ENCODE results near the gene DPH1.
"Not testable (repeated sequence)": the region's sequence is repeated elsewhere in the genome, so short reads cannot be mapped to it uniquely, and the experiment has no call there.

Gene DPH1

GRCh38 chr17:2002767-2003329 is 27.1 kb upstream of the DPH1 start:
- peaks cover 0 to 9% (median 0%) of the 10 kb centered on the region in 11 experiments; a peak in 3 of 22 replicates for H3K36me3 ChIP-seq
- H4K20me1 ChIP-seq, result peaks cover 0 to 8% (median 0%) of the 10 kb centered on the region in 11 experiments; a peak in 3 of 22 replicates
- H3K4me3 ChIP-seq, result no peak overlapping the region
- H3K9ac ChIP-seq, result peak overlapping the region in 6 of 11 experiments; percentile 5 to 64 (median 42); a peak in 5 of 22 replicates
- no peak for TF ChIP-seq Cebpa-rat (IDR thresholded peaks at IDR 0.05)
- peak overlapping the region in 7 of 11 experiments; percentile 41 to 63 (median 46); a peak in 15 of 22 replicates for H3K27ac ChIP-seq
- H3K4me2 ChIP-seq, result peak overlapping the region; percentile 26 to 64 (median 59); a peak in 21 of 22 replicates
- H3K4me1 ChIP-seq, result peaks cover 36 to 54% (median 48%) of the 10 kb centered on the region in 10 experiments
- no peaks in the 10 kb centered on the region for H3K9me3 ChIP-seq (replicated peaks in 1 of 11)
- H3K27me3 ChIP-seq, result peaks cover 0 to 6% (median 0%) of the 10 kb centered on the region in 11 experiments; a peak in 6 of 22 replicates

DNA sequence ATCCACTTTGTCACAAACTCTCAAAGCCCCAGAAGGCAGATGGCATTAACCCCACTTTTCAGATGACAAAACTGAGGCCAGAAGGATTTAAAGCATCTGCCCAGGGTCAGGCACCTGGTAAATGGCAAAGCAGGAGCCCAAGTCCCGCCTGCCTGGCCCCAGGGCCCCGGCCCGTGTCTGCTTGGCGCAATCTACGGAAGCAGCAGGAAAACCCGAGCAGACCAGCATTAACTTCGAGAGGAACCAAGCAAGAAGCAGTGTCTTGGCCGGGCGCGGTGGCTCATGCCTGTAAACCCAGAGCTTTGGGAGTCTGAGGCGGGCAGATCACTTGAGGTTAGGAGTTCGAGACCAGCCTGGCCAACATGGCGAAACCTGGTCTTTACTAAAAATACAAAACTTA is 26.4 kb upstream of the DPH1 start:
- peaks cover 0 to 8% (median 0%) of the 10 kb centered on the region in 11 experiments; a peak in 3 of 22 replicates for H4K20me1 ChIP-seq
- TF ChIP-seq Cebpa-rat (IDR thresholded peaks at IDR 0.05), result no peak
- H3K27me3 ChIP-seq, result no peaks in the 10 kb centered on the region
- H3K9ac ChIP-seq, result no peak overlapping the region
- no peaks in the 10 kb centered on the region for H3K9me3 ChIP-seq (replicated peaks in 1 of 11)
- no peak overlapping the region for H3K4me3 ChIP-seq
- H3K36me3 ChIP-seq, result peaks cover 0 to 9% (median 0%) of the 10 kb centered on the region in 11 experiments; a peak in 3 of 22 replicates
- H3K4me2 ChIP-seq, result no peak overlapping the region
- H3K27ac ChIP-seq, result no peak overlapping the region
- H3K4me1 ChIP-seq, result peaks cover 31 to 54% (median 46%) of the 10 kb centered on the region in 10 experiments

DNA sequence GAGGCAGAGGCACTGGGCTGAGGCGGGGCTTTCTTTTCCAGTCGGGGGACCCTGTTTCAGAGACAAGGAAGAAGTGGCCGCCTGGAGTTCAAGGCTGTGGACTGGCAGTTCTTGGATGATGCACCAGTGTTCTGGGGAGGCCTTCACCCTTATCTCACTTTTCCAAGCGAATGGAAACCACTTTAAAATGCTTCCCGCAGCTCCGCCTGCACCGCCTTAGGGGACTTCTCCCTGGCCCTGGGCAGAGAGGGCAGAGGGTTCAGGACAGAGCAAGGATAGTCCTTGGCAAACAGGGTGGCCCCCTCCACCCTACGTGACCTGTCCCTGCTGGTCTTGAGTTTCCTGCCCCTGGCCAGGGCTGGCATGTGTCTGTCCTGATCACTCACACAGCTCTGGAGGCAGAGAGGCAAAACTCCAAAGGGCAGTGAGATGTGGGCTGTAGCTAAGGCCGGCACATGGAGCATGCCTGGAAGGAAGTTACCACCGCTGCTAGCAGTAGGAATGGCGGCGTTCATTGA is 25.5 kb upstream of the DPH1 start:
- Histone ChIP-seq H3K27ac (peak overlapping the region in 3 of 11 experiments; percentile 2 to 35 (median 8); a peak in 1 of 22 replicates), H3K4me2 (no peak overlapping the region), H3K4me3 (no peak overlapping the region), H3K36me3 (peaks cover 0 to 9% (median 0%) of the 10 kb centered on the region in 11 experiments; a peak in 3 of 22 replicates), H3K9ac (no peak overlapping the region; a peak in 1 of 22 replicates), H3K4me1 (peaks cover 23 to 51% (median 43%) of the 10 kb centered on the region in 10 experiments), H3K27me3 (no peaks in the 10 kb centered on the region), H3K9me3 (replicated peaks in 1 of 11) (no peaks in the 10 kb centered on the region), H4K20me1 (peaks cover 0 to 7% (median 0%) of the 10 kb centered on the region in 11 experiments; a peak in 3 of 22 replicates)
- no peak for TF ChIP-seq Cebpa-rat (IDR thresholded peaks at IDR 0.05)

DNA sequence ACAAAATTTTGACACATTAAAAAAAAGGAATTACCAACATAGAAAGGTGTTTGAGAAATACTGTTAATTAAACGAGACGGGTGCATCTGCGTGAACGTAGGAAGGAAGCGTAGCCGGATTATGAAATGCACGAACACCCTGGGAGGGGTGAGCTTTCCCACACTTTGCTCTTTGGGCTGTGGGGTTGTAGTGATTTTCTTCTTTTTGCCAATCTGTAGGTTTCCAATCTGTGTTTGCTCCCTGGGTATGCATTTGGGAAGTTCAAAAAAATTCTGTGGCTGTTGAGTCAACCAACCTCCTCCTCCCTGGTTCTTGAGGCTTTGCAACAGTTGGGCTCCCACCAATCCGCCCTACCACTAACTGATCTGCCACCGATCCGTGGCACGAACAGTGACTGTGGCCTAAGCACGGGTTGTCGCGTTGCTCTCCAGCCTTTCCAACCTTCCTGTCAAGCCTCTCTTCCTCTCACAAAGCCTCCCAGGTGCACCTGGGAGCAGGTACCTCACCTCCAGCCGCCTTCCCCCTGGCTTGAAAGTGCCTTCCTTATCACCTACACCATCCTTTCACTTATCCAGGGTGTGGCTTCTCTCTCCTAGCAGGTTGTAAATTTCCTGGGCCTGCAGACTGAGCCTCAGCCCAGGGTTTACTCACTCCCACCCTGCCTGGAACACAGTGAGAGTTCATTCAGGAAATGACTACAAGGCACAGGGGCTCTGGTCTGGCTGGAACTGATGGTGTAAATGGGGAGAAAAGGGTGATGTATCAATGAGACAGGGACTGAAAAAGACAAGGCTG is 21.4 kb upstream of the DPH1 start:
- Histone ChIP-seq H3K4me2 (peak overlapping the region in 5 of 11 experiments; percentile 11 to 22 (median 15); a peak in 5 of 22 replicates), H3K27ac (no peak overlapping the region), H3K9ac (no peak overlapping the region), H4K20me1 (no peaks in the 10 kb centered on the region), H3K36me3 (peaks cover 0 to 9% (median 0%) of the 10 kb centered on the region in 11 experiments; a peak in 3 of 22 replicates), H3K27me3 (no peaks in the 10 kb centered on the region), H3K4me1 (peaks cover 20 to 47% (median 38%) of the 10 kb centered on the region in 10 experiments), H3K9me3 (replicated peaks in 1 of 11) (no peaks in the 10 kb centered on the region), H3K4me3 (no peak overlapping the region)
- no peak for TF ChIP-seq Cebpa-rat (IDR thresholded peaks at IDR 0.05)

- Histone ChIP-seq H3K4me2 (no peak overlapping the region), H4K20me1 (no peaks in the 10 kb centered on the region), H3K9ac (no peak overlapping the region), H3K4me3 (no peak overlapping the region), H3K4me1 (peaks cover 20 to 50% (median 41%) of the 10 kb centered on the region in 10 experiments), H3K9me3 (replicated peaks in 1 of 11) (peaks cover 0 to 5% (median 0%) of the 10 kb centered on the region in 11 experiments; a peak in 1 of 22 replicates), H3K27me3 (no peaks in the 10 kb centered on the region), H3K36me3 (peaks cover 0 to 14% (median 0%) of the 10 kb centered on the region in 11 experiments; a peak in 3 of 22 replicates), H3K27ac (no peak overlapping the region)
- TF ChIP-seq Cebpa-rat (IDR thresholded peaks at IDR 0.05), result no peak
Observed at GRCh38 chr17:2009737-2010136, 20.2 kb upstream of the DPH1 start.

DNA sequence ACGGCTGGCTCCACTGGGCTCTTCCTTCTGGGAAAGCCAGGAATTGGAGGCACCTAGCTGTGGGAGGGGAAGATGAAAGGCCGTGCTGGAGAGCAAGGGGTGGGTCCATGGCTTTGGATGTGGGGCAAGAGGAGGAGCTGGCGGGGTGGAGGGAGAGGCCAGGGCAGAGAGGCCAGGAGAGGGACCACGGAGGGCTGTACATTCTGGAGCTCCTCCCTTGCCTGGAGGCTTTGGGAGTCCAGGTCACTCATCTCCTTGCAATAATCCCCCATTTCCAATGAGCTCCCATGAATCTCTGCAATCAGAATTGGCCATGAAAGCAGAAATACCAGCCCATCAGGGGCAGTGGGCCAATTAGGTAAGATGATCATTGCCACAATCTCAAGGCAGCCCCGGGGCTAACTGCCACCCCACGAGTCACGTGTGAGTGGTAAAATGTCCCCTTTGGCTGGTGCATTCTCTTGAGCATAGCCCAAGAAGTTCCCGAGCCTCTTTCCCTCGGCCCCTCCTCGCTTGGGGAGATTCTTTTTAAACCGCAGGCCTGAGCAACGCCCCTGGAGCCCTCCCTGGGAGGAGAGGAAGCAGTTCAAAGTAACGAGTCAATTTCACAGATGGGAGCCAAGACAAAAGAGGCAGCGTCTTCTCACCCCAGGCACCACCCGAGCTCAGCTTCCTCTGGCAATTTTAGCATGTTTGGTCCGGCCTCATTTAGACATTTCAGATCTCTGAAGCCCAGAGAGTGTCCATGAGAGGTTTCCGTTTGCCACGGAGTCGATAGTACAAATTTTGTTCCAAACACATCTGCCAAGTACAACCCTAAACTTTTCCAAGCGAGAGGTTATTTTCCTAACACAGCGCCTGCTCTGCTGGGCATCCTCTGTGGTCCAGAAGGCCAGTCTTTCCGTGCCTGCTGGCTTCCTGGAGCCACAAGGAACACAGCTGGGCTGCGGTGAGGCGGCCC is 18.3 kb upstream of the DPH1 start:
- H4K20me1 ChIP-seq, result peaks cover 0 to 3% (median 0%) of the 10 kb centered on the region in 11 experiments; a peak in 1 of 22 replicates
- no peak for TF ChIP-seq Cebpa-rat (IDR thresholded peaks at IDR 0.05)
- H3K4me1 ChIP-seq, result peaks cover 20 to 65% (median 49%) of the 10 kb centered on the region in 10 experiments
- H3K36me3 ChIP-seq, result peaks cover 0 to 6% (median 0%) of the 10 kb centered on the region in 11 experiments; a peak in 3 of 22 replicates
- H3K27me3 ChIP-seq, result no peaks in the 10 kb centered on the region
- peak overlapping the region in 9 of 11 experiments; percentile 33 to 81 (median 67); a peak in 17 of 22 replicates for H3K27ac ChIP-seq
- peaks cover 0 to 5% (median 0%) of the 10 kb centered on the region in 11 experiments; a peak in 1 of 22 replicates for H3K9me3 ChIP-seq (replicated peaks in 1 of 11)
- H3K4me2 ChIP-seq, result peak overlapping the region; percentile 70 to 90 (median 82)
- peak overlapping the region in 6 of 10 experiments; percentile 4 to 45 (median 22); a peak in 9 of 20 replicates for H3K4me3 ChIP-seq
- peak overlapping the region in 9 of 11 experiments; percentile 31 to 73 (median 59); a peak in 19 of 22 replicates for H3K9ac ChIP-seq

DNA sequence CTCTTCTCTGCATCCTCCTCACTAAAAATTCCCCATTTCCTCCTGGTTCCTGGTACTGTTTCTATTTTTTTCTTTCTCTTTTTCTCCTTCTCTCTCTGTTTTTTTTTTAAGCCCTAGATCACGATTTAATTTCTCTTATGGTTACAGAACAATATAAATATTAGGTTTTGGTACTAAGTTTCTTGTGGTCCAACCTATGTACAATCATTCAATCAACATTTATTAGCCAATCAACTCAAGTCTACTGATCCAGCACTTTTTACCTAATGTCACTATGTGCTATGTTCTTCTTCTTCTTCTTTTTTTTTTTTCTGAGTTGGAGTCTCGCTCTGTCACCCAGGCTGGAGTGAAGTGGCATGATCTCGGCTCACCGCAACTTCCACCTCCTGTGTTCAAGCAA is 17.5 kb upstream of the DPH1 start:
- peak overlapping the region in 9 of 11 experiments; percentile 33 to 81 (median 67); a peak in 16 of 22 replicates for H3K27ac ChIP-seq
- H3K36me3 ChIP-seq, result 0 out of 22 replicates have a peak, but pooled peaks cover 0 to 5% (median 0%) of the 10 kb centered on the region in 11 experiments
- peaks cover 0 to 10% (median 0%) of the 10 kb centered on the region in 11 experiments; a peak in 4 of 22 replicates for H4K20me1 ChIP-seq
- no peak for TF ChIP-seq Cebpa-rat (IDR thresholded peaks at IDR 0.05)
- peak overlapping the region; percentile 70 to 90 (median 82) for H3K4me2 ChIP-seq
- peak overlapping the region in 5 of 10 experiments; percentile 4 to 45 (median 25); a peak in 5 of 20 replicates for H3K4me3 ChIP-seq
- H3K4me1 ChIP-seq, result peaks cover 26 to 73% (median 57%) of the 10 kb centered on the region in 10 experiments
- H3K27me3 ChIP-seq, result no peaks in the 10 kb centered on the region
- peak overlapping the region in 9 of 11 experiments; percentile 31 to 73 (median 59); a peak in 15 of 22 replicates for H3K9ac ChIP-seq
- peaks cover 0 to 5% (median 0%) of the 10 kb centered on the region in 11 experiments; a peak in 1 of 22 replicates for H3K9me3 ChIP-seq (replicated peaks in 1 of 11)

DNA sequence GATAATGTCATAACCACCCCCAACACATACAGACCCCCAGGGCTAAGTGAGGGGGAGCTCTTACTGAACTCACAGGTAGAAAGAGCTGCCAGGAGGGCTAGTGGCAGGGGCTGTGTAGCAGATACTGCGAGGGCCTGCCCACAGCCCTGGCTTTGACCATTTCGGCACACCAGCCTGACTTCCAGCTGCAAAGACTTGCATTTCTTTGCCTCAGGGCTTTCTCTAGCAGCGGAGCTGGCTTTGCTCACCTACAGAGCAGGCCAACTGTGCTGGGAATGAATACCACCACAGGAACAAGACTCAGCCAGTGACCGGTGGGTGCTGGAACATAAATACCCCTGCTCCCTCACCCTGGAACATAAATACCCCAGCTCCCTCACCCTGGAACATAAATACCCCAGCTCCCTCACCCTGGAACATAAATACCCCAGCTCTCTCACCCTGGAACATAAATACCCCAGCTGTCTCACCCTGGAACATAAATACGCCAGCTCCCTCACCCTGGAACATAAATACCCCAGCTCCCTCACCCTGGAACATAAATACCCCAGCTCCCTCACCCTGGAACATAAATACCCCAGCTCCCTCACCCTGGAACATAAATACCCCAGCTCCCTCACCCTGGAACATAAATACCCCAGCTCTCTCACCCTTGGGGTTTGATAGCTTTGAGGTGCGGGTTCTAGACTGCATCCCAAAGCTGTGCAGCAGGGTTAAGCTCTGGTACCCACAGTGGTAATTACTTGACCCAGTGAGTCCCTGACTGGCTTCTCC is 16.5 kb upstream of the DPH1 start:
- H3K27ac ChIP-seq, result peak overlapping the region in 4 of 11 experiments; percentile 12 to 63 (median 26); a peak in 1 of 22 replicates
- not testable (repeated sequence) for H3K4me3 ChIP-seq; H3K27me3 ChIP-seq; H3K36me3 ChIP-seq; H3K9ac ChIP-seq; H3K9me3 ChIP-seq (replicated peaks in 1 of 11)
- peak overlapping the region in 10 of 11 experiments; percentile 70 to 88 (median 82); a peak in 15 of 22 replicates for H3K4me2 ChIP-seq
- peaks cover 0 to 17% (median 6%) of the 10 kb centered on the region in 11 experiments; a peak in 12 of 22 replicates for H4K20me1 ChIP-seq
- H3K4me1 ChIP-seq, result peaks cover 36 to 80% (median 63%) of the 10 kb centered on the region in 10 experiments

All from BLaER1 treated with 17β-estradiol and CSF1 and Interleukin-3, amounts not matched to agents 10 nM and 100 nM (cell line).